K562 (cell line): Measurements from ENCODE around the gene TMEM120B. TPM values are rescaled to one million over a fixed set of nuclear protein-coding genes. Genes with fewer than 3 reads are reported as not detected.

Source experiments
- BCOR ChIP-seq: fragments of 450-650 bp; IDR thresholded peaks from 2 replicates; pipeline ENCODE4 v1.6.1; 2016
- BHLHE40 ChIP-seq: IDR thresholded peaks from 2 replicates; pipeline ENCODE4 v1.6.1; 2011; ENCODE audit warnings: low read length, improper control_type of control experiment
- CTCFL ChIP-seq: IDR thresholded peaks from 2 replicates; pipeline ENCODE4 v1.6.1; 2011; ENCODE audit warnings: borderline replicate concordance, low read depth, mild to moderate bottlenecking, moderate library complexity, low read length; ENCODE audit not compliant: insufficient read depth, poor library complexity, severe bottlenecking
- E2F4 ChIP-seq: sonication (generic); formaldehyde crosslinking; IDR thresholded peaks from 2 replicates; pipeline ENCODE4 v1.8.0; 2022; ENCODE audit warnings: mild to moderate bottlenecking, low read depth, missing genetic modification reagents
- E2F8 ChIP-seq: fragments of 450-650 bp; IDR thresholded peaks from 2 replicates; pipeline ENCODE4 v1.7.1; 2018; ENCODE audit warnings: mild to moderate bottlenecking, low read depth; ENCODE audit not compliant: partially characterized antibody
- EP400 ChIP-seq: fragments of 450-650 bp; IDR thresholded peaks from 2 replicates; pipeline ENCODE4 v1.6.1; 2017; ENCODE audit warnings: antibody characterized with exemption, mild to moderate bottlenecking, moderate library complexity
- FOS ChIP-seq: IDR thresholded peaks from 3 replicates; pipeline ENCODE4 v1.6.1; 2011; ENCODE audit not compliant: insufficient read length; ENCODE audit errors: extremely low read depth
- JUN ChIP-seq, 2 experiments: sonication (generic) in 1 of 2; formaldehyde crosslinking in 1 of 2; IDR thresholded peaks; 2 replicates each; pipeline versions ENCODE4 v1.6.1 to v1.8.0; 2012 to 2022; ENCODE audit warnings: borderline replicate concordance in 2 of 2, mild to moderate bottlenecking in 2 of 2, improper control_type of control experiment in 1 of 2, low read depth in 1 of 2, low read length in 1 of 2, missing genetic modification reagents in 1 of 2
- KDM4B ChIP-seq, 2 experiments: fragments of 450-650 bp in 1 of 2; sonication (generic) in 1 of 2; IDR thresholded peaks; 2 replicates each; pipeline ENCODE4 v1.6.1; 2016 to 2017; ENCODE audit warnings: borderline replicate concordance in 2 of 2, antibody characterized with exemption in 1 of 2, low read depth in 1 of 2, mild to moderate bottlenecking in 1 of 2
- KDM5B ChIP-seq: fragments of 200-600 bp; sonication (generic); IDR thresholded peaks from 2 replicates; pipeline ENCODE4 v1.6.1; 2012; ENCODE audit warnings: low read depth, mild to moderate bottlenecking, moderate library complexity, low read length, control low read depth, inconsistent platforms; ENCODE audit not compliant: insufficient replicate concordance
- KLF13 ChIP-seq: fragments of 450-650 bp; IDR thresholded peaks from 2 replicates; pipeline ENCODE4 v1.6.1; 2016; ENCODE audit warnings: missing genetic modification characterization, low read depth, mild to moderate bottlenecking, missing compliant biosample characterization, moderate library complexity, borderline replicate concordance
- MAFG ChIP-seq: fragments of 450-650 bp; conservative IDR thresholded peaks from 2 replicates; pipeline ENCODE4 v1.6.1; 2016; ENCODE audit warnings: missing genetic modification characterization, missing compliant biosample characterization
- MTA3 ChIP-seq: fragments of 450-650 bp; formaldehyde crosslinking; IDR thresholded peaks from 2 replicates; pipeline ENCODE4 v1.6.1; 2017; ENCODE audit warnings: mild to moderate bottlenecking, borderline replicate concordance
- NFIC ChIP-seq: fragments of 450-650 bp; IDR thresholded peaks from 2 replicates; pipeline ENCODE4 v1.6.1; 2017; ENCODE audit warnings: mild to moderate bottlenecking, inconsistent platforms
- PHB2 ChIP-seq: fragments of 450-650 bp; IDR thresholded peaks from 2 replicates; pipeline ENCODE4 v1.6.1; 2017; ENCODE audit warnings: low read depth
- SNRNP70 ChIP-seq: fragments of 200-400 bp; formaldehyde crosslinking; optimal IDR thresholded peaks from 2 replicates; pipeline ENCODE3; 2017; ENCODE audit warnings: low read depth, low read length
- SREBF1 ChIP-seq: fragments of 150-350 bp; IDR thresholded peaks from 2 replicates; pipeline ENCODE4 v1.6.1; 2014; ENCODE audit warnings: antibody characterized with exemption, low read depth, low read length, borderline replicate concordance
- TEAD4 ChIP-seq, 2 experiments: sonication (generic) in 1 of 2; formaldehyde crosslinking in 1 of 2; IDR thresholded peaks; 2 replicates each; pipeline versions ENCODE4 v1.6.1 to v1.8.0; 2012 to 2022; ENCODE audit warnings: borderline replicate concordance in 1 of 2, inconsistent platforms in 1 of 2, low read length in 1 of 2, mild to moderate bottlenecking in 1 of 2, missing genetic modification reagents in 1 of 2
- XRCC5 ChIP-seq: fragments of 200-400 bp; formaldehyde crosslinking; IDR thresholded peaks from 2 replicates; pipeline ENCODE4 v1.6.1; 2017; ENCODE audit warnings: low read depth, mild to moderate bottlenecking, low read length
- ZBTB8A ChIP-seq: fragments of 450-650 bp; IDR thresholded peaks from 2 replicates; pipeline ENCODE4 v1.6.1; 2018; ENCODE audit warnings: mild to moderate bottlenecking, moderate library complexity; ENCODE audit not compliant: partially characterized antibody
- polyA plus RNA-seq, 8 experiments: library from polyadenylated mRNA; depleted of rRNA in 4 of 8; stranded (reverse) in 5 of 8; unstranded in 3 of 8; fragments of >200 nt; fragmentation: Nextera tagmentation in 2 of 8; fragmentation: Illumina TruSeq in 1 of 8; extraction: Ambion mirVana in 2 of 8; extraction: Trizol in 1 of 8; gene quantifications; 2 replicates each; pipeline versions ENCODE4 v1.2.1 to v1.2.3, GENCODE V29; 2011 to 2014; ENCODE audit warnings: inconsistent platforms in 1 of 8, missing spikeins in 1 of 8
- total RNA-seq, 7 experiments: library from RNA; depleted of rRNA in 6 of 7; stranded (reverse); fragments of >200 nt in 6 of 7; fragmentation: Illumina TruSeq in 2 of 7; extraction: Trizol in 2 of 7; gene quantifications; 2 replicates each; pipeline versions ENCODE4 v1.2.1 to v1.2.3, GENCODE V29; 2011 to 2021; ENCODE audit warnings: low replicate concordance in 1 of 7

The TMEM120B gene
- total and polyA plus RNA-seq, 9 of the 15 experiments (the other 6 are each of a cell fraction or from before 2014, with no cell fraction given), result 1.7 to 18.6 (median 7.4) TPM

GRCh38 chr12:121796855-121797751 lies 84.6 kb downstream of the TMEM120B start (continued):
- no peak for TF ChIP-seq E2F4 (CRISPR knock-in tag)
- TF ChIP-seq E2F8, result peak; percentile 67
- peak; percentile 17 for TF ChIP-seq BHLHE40
- TF ChIP-seq XRCC5, result peak; percentile 58; the same call in 1 of the 2 replicates
- peak; percentile 5 for TF ChIP-seq KDM5B
- peak; percentile 92 for TF ChIP-seq KLF13 (tag)
- no peak for TF ChIP-seq TEAD4 (IDR thresholded peaks at IDR 0.05; ENCODE audit: low read length)
- no peak for TF ChIP-seq TEAD4 (CRISPR knock-in tag; IDR thresholded peaks at IDR 0.05; ENCODE audit: borderline replicate concordance)
- peak; percentile 36; the same call in 1 of the 2 replicates for TF ChIP-seq BCOR
- peak; percentile 89 for TF ChIP-seq EP400
- peak; percentile 37; the same call in 1 of the 2 replicates for TF ChIP-seq JUN (IDR thresholded peaks at IDR 0.05; ENCODE audit: borderline replicate concordance, low read depth, low read length)
- no peak for TF ChIP-seq JUN (CRISPR knock-in tag; IDR thresholded peaks at IDR 0.05; ENCODE audit: borderline replicate concordance)
- TF ChIP-seq PHB2, result no peak
- TF ChIP-seq CTCFL, result peak; percentile 56
- TF ChIP-seq NFIC, result peak; percentile 64
- TF ChIP-seq ZBTB8A, result no peak
- TF ChIP-seq FOS, result no peak
- TF ChIP-seq KDM4B (IDR thresholded peaks at IDR 0.05; ENCODE audit: borderline replicate concordance in 2 of 2, low read depth in 1 of 2), result 0 out of 4 replicates have a peak, but pooled peaks of 1 of the 2 experiments have one; percentile 26
- no peak for TF ChIP-seq SNRNP70
- TF ChIP-seq MTA3, result peak; percentile 82; the same call in 1 of the 2 replicates
- TF ChIP-seq MAFG, result no peak
- 0 out of 2 replicates have a peak, but pooled peaks have one; percentile 35 for TF ChIP-seq SREBF1
